ENCODE measurements around the gene ABCA1.

Gene ABCA1

GRCh38 chr9:104748359-104749031 lies 179.5 kb downstream of the ABCA1 start:
- TF ChIP-seq EZH2 (IDR thresholded peaks at IDR 0.05; ENCODE audit: borderline replicate concordance, low read depth, low read length, severe bottlenecking) = no peak
- TF ChIP-seq, protein P1, sequence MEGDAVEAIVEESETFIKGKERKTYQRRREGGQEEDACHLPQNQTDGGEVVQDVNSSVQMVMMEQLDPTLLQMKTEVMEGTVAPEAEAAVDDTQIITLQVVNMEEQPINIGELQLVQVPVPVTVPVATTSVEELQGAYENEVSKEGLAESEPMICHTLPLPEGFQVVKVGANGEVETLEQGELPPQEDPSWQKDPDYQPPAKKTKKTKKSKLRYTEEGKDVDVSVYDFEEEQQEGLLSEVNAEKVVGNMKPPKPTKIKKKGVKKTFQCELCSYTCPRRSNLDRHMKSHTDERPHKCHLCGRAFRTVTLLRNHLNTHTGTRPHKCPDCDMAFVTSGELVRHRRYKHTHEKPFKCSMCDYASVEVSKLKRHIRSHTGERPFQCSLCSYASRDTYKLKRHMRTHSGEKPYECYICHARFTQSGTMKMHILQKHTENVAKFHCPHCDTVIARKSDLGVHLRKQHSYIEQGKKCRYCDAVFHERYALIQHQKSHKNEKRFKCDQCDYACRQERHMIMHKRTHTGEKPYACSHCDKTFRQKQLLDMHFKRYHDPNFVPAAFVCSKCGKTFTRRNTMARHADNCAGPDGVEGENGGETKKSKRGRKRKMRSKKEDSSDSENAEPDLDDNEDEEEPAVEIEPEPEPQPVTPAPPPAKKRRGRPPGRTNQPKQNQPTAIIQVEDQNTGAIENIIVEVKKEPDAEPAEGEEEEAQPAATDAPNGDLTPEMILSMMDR (IDR thresholded peaks at IDR 0.05; ENCODE audit: borderline replicate concordance, extremely low read depth, low read length, poor library complexity, severe bottlenecking) = no peak
- H3K9me3 ChIP-seq (ENCODE audit: insufficient read depth, low read length, severe bottlenecking) = no peaks in the 10 kb centered on the region
- H3K79me2 ChIP-seq (ENCODE audit: insufficient read depth, low read length) = peaks cover 14% of the 10 kb centered on the region
- H3K4me2 ChIP-seq (ENCODE audit: insufficient read depth, low read length) = peak overlapping the region; percentile 78
- no peaks in the 10 kb centered on the region for H4K20me1 ChIP-seq (ENCODE audit: insufficient read depth, low read length)
- no peaks in the 10 kb centered on the region for H3K27me3 ChIP-seq (ENCODE audit: insufficient read depth, low read length, poor library complexity)
- ATAC-seq (ENCODE audit: insufficient read depth, low read depth) = 0 out of 3 replicates have a peak, but pooled peaks have one; percentile 2
- peaks cover 4% of the 10 kb centered on the region for H3K36me3 ChIP-seq (ENCODE audit: insufficient read depth, low read length)
- H3K4me1 ChIP-seq (ENCODE audit: insufficient read depth, low read length) = peaks cover 32% of the 10 kb centered on the region
- H2AFZ ChIP-seq (ENCODE audit: low read depth, low read length) = peak overlapping the region; percentile 79
- peak overlapping the region; percentile 68 to 73 for H3K4me3 ChIP-seq (ENCODE audit: low read depth in 1 of 2, low read length in 2 of 2)
- peak overlapping the region; percentile 90 for H3K27ac ChIP-seq (ENCODE audit: low read length)
- H3K9ac ChIP-seq (ENCODE audit: low read depth, low read length) = peak overlapping the region; percentile 80
- DNase-seq = no peak

DNA sequence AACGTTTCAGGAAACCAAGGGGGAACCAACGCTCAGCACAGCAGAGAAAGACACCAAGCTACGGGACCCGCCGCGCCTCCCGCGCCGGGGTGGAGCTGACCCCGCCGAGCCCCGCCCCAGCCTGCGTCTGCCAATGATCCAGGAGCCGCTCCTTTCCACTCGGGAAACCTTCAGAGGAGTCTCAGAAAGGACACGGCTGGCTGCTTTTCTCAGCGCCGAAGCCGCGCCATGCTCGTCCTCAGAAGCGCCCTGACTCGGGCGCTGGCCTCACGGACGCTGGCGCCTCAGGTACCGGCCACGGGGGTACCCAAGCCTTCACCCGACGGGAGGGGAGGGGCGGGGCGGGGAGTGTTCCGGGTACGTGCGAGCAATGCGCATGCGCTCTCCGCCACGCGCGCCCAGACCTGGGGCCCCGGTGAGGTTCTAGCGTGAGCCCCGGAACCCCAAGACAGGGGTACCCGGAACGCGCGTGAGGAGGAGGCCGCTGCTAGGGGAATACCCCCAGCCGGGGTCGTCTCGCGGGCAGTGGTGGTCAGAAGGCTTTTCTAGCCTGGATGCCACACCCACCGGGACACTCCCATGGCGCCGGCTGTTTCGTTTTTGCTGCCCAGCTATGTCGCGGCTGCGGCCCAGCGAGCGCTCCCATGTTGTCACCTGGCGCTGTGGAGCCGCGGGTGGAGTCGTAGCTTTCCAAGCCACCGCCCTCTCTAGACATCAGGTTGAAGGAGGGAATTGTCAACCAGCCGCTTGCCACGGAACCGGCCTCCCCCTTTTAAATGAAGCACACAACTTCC lies 180.2 kb downstream of the ABCA1 start, which contains the start of gene NIPSNAP3A:
Gene NIPSNAP3A, plus strand, starts transcription at position 119 of the 794 bp plus-strand sequence. Its CDS starts 110 bp downstream, at position 229.
- Histone ChIP-seq H3K9me3 (ENCODE audit: insufficient read depth, low read length, severe bottlenecking) (no peaks in the 10 kb centered on the region), H3K4me2 (ENCODE audit: insufficient read depth, low read length) (peak within 1 kb of the TSS; percentile 78), H4K20me1 (ENCODE audit: insufficient read depth, low read length) (no peaks in the 10 kb centered on the region), H3K27me3 (ENCODE audit: insufficient read depth, low read length, poor library complexity) (no peaks in the 10 kb centered on the region), H3K27ac (ENCODE audit: low read length) (peak within 1 kb of the TSS; percentile 90), H3K4me3 (ENCODE audit: low read depth in 1 of 2, low read length in 2 of 2) (peak within 1 kb of the TSS; percentile 68 to 73), H3K4me1 (ENCODE audit: insufficient read depth, low read length) (peaks cover 32% of the 10 kb centered on the region), H2AFZ (ENCODE audit: low read depth, low read length) (peak within 1 kb of the TSS; percentile 79), H3K36me3 (ENCODE audit: insufficient read depth, low read length) (peaks cover 4% of the 10 kb centered on the region), H3K79me2 (ENCODE audit: insufficient read depth, low read length) (peaks cover 14% of the 10 kb centered on the region), H3K9ac (ENCODE audit: low read depth, low read length) (peak within 1 kb of the TSS; percentile 80)
- TF ChIP-seq EZH2 (IDR thresholded peaks at IDR 0.05; ENCODE audit: borderline replicate concordance, low read depth, low read length, severe bottlenecking) = no peak
- ATAC-seq (ENCODE audit: insufficient read depth, low read depth) (peak; percentile 93), DNase-seq (peak; percentile 88)

DNA sequence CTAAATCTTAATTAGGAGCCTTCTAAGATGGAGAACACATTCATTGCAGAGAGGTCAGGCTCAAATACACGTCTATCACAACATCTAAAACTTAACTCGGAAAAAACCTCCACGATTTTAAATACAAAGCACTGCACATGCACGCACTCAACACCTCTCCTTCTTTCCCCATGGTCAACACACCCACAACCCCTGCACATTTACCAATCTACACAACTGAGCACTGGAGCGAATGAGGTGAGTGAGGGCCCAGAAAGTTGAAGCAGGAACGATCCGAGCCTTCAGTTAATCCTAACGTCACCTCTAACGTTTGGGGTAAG lies 180.8 kb downstream of the ABCA1 start:
- Histone ChIP-seq H3K4me1 (ENCODE audit: insufficient read depth, low read length) (peaks cover 32% of the 10 kb centered on the region), H3K36me3 (ENCODE audit: insufficient read depth, low read length) (peaks cover 4% of the 10 kb centered on the region), H3K9me3 (ENCODE audit: insufficient read depth, low read length, severe bottlenecking) (no peaks in the 10 kb centered on the region), H2AFZ (ENCODE audit: low read depth, low read length) (peak overlapping the region; percentile 79), H3K27ac (ENCODE audit: low read length) (peak overlapping the region; percentile 90), H3K4me3 (ENCODE audit: low read depth in 1 of 2, low read length in 2 of 2) (peak overlapping the region; percentile 68 to 73; a peak in 3 of 4 replicates), H3K4me2 (ENCODE audit: insufficient read depth, low read length) (peak overlapping the region; percentile 78), H3K79me2 (ENCODE audit: insufficient read depth, low read length) (peaks cover 14% of the 10 kb centered on the region), H4K20me1 (ENCODE audit: insufficient read depth, low read length) (no peaks in the 10 kb centered on the region), H3K27me3 (ENCODE audit: insufficient read depth, low read length, poor library complexity) (no peaks in the 10 kb centered on the region), H3K9ac (ENCODE audit: low read depth, low read length) (peak overlapping the region; percentile 80)
- ATAC-seq (ENCODE audit: insufficient read depth, low read depth) = no peak
- no peak for TF ChIP-seq EZH2 (IDR thresholded peaks at IDR 0.05; ENCODE audit: borderline replicate concordance, low read depth, low read length, severe bottlenecking)
- TF ChIP-seq, protein P1 (IDR thresholded peaks at IDR 0.05; ENCODE audit: borderline replicate concordance, extremely low read depth, low read length, poor library complexity, severe bottlenecking) = no peak
- DNase-seq = no peak

- H3K36me3 ChIP-seq (ENCODE audit: insufficient read depth, low read length) = peaks cover 4% of the 10 kb centered on the region
- TF ChIP-seq EZH2 (IDR thresholded peaks at IDR 0.05; ENCODE audit: borderline replicate concordance, low read depth, low read length, severe bottlenecking) = no peak
- TF ChIP-seq, protein P1 (IDR thresholded peaks at IDR 0.05; ENCODE audit: borderline replicate concordance, extremely low read depth, low read length, poor library complexity, severe bottlenecking) = no peak
- H3K27ac ChIP-seq (ENCODE audit: low read length) = peak overlapping the region; percentile 90
- peak overlapping the region; percentile 78 for H3K4me2 ChIP-seq (ENCODE audit: insufficient read depth, low read length)
- ATAC-seq (ENCODE audit: insufficient read depth, low read depth) = no peak
- no peaks in the 10 kb centered on the region for H4K20me1 ChIP-seq (ENCODE audit: insufficient read depth, low read length)
- H3K27me3 ChIP-seq (ENCODE audit: insufficient read depth, low read length, poor library complexity) = no peaks in the 10 kb centered on the region
- peaks cover 32% of the 10 kb centered on the region for H3K4me1 ChIP-seq (ENCODE audit: insufficient read depth, low read length)
- peak overlapping the region; percentile 80 for H3K9ac ChIP-seq (ENCODE audit: low read depth, low read length)
- H3K79me2 ChIP-seq (ENCODE audit: insufficient read depth, low read length) = peaks cover 14% of the 10 kb centered on the region
- no peak for DNase-seq
- H3K4me3 ChIP-seq (ENCODE audit: low read depth in 1 of 2, low read length in 2 of 2) = peak overlapping the region; percentile 68 to 73; a peak in 3 of 4 replicates
- peak overlapping the region; percentile 79 for H2AFZ ChIP-seq (ENCODE audit: low read depth, low read length)
- no peaks in the 10 kb centered on the region for H3K9me3 ChIP-seq (ENCODE audit: insufficient read depth, low read length, severe bottlenecking)
Observed at GRCh38 chr9:104746798-104747197, 181.2 kb downstream of the ABCA1 start.

All from DND-41 (cell line).